Measurements from ENCODE around the gene CNOT9.
"Not testable (repeated sequence)": the region's sequence is repeated elsewhere in the genome, so short reads cannot be mapped to it uniquely, and the experiment has no call there.

CNOT9 gene, protein sequence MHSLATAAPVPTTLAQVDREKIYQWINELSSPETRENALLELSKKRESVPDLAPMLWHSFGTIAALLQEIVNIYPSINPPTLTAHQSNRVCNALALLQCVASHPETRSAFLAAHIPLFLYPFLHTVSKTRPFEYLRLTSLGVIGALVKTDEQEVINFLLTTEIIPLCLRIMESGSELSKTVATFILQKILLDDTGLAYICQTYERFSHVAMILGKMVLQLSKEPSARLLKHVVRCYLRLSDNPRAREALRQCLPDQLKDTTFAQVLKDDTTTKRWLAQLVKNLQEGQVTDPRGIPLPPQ

DNA sequence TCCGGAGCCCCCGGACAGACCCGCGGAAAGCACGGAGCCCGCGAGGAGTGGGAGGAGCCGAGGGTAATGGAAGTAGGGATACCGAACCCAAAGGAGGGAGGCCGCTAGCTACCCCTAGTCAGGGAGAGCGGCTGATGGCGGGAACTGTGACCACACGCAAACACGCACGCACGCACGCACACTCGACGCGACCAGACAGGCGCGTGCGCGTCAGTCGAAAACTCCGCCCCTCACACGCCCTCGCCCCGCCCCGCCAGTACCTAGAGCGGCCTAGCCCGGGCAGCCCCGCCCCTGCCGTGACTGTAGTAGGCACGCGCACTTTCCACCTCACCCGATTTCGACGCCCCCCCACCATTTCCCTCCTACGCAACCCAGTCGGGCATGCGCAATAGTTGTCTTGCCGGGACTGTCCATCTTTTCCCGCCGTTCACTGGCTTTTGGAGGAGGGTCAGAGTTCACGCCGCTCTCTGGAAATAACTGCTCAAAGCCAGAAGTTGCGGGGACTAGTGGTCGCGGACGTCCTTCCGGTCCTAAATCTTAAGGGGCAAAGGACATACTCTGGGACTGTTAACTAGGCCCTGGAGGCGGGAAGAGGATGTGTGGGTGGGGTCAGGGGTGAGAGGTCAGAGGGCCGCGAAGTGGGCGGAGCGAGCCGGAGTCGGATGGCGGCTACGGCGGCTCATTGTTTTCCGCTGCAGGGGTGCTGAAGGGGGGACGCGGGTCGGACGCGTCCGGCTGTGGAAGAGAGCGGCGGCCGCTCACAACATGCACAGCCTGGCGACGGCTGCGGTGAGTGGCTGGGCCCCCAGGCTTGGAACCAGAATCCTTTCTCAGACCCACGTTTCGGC lies at the start of gene CNOT9, which contains the start of gene USP37:
Gene CNOT9 (plus strand): TSS at position 650 of the 848 bp plus-strand sequence. CDS start 116 bp downstream, at position 766.
Gene USP37 (minus strand): TSS at position 162 of the 848 bp plus-strand sequence. CDS start 9,698 bp downstream, outside the sequence.
- TF ChIP-seq, protein P1, sequence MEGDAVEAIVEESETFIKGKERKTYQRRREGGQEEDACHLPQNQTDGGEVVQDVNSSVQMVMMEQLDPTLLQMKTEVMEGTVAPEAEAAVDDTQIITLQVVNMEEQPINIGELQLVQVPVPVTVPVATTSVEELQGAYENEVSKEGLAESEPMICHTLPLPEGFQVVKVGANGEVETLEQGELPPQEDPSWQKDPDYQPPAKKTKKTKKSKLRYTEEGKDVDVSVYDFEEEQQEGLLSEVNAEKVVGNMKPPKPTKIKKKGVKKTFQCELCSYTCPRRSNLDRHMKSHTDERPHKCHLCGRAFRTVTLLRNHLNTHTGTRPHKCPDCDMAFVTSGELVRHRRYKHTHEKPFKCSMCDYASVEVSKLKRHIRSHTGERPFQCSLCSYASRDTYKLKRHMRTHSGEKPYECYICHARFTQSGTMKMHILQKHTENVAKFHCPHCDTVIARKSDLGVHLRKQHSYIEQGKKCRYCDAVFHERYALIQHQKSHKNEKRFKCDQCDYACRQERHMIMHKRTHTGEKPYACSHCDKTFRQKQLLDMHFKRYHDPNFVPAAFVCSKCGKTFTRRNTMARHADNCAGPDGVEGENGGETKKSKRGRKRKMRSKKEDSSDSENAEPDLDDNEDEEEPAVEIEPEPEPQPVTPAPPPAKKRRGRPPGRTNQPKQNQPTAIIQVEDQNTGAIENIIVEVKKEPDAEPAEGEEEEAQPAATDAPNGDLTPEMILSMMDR (IDR thresholded peaks at IDR 0.05; ENCODE audit: low read depth, low read length): no peak
- in situ Hi-C loops (cut with HindIII; ENCODE audit: low sequenced_read_pairs): no loop called here

DNA sequence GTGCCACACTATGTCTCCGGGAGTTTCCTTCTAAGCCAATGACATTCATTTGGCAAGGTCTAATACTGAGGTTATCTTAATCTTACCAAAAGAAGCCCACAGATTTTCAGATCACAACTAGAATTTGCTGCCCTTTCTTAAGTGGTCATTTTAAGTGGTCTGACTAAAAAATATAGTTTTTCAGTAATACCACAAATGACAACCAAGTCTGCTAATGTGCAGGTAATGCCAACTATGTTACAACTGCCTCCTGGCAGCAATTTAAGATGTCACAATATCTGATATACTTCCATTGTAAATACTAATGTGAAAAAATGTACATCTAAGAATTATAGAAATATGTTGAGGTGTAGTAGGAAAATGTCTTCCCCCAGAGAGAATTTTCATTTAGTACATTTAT lies 49.8 kb upstream of the CNOT9 start:
- no peak for DNase-seq (ENCODE audit: low read depth, low spot score)
- H3K4me3 ChIP-seq (ENCODE audit: low read depth, low read length): no peak overlapping the region
- in situ Hi-C loops (cut with HindIII; ENCODE audit: low sequenced_read_pairs): no loop called here
- TF ChIP-seq, protein P1 (IDR thresholded peaks at IDR 0.05; ENCODE audit: low read depth, low read length): no peak

More for the DNA sequence above, at the start of gene CNOT9, which contains the start of gene USP37:
- peak; percentile 99 for DNase-seq (ENCODE audit: low read depth, low spot score)
- H3K4me3 ChIP-seq (ENCODE audit: low read depth, low read length): peak within 1 kb of the TSS; percentile 93

DNA sequence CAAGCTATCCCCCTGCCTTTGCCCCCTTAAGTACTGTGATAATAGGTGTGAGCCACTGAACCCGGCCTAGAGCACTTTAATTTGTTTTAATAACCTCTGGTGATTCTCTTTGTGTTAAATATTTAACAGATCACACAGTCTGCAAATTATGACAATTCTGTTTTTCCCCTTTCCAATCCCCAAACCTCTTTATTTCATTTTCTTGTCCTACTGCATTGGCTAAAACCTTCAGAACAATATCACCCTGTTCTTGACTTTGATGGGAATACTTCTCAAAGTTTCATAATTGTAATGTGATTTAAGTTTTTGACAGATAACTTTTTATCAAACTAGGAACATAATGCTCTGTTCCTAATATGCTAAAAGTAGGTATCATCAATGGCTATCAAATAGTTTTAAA lies 45.0 kb upstream of the CNOT9 start:
- in situ Hi-C loops (cut with HindIII; ENCODE audit: low sequenced_read_pairs): no loop called here
- no peak for DNase-seq (ENCODE audit: low read depth, low spot score)
- TF ChIP-seq, protein P1 (IDR thresholded peaks at IDR 0.05; ENCODE audit: low read depth, low read length): no peak
- no peak overlapping the region for H3K4me3 ChIP-seq (ENCODE audit: low read depth, low read length)

DNA sequence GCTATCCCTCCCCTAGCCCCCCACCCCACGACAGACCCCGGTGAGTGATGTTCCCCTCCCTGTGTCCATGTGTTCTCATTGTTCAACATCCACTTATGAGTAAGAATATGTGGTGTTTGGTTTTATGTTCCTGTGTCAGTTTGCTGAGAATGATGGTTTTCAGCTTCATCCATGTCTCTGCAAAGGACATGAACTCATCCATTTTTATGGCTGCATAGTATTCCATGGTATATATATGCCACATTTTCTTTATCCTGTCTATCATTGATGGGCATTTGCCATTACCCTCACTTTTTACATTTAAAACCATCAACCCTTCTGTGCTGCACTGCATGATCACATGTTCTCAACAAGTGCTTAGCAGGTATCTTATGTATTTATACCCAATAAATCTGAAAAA lies 40.2 kb upstream of the CNOT9 start:
- DNase-seq (ENCODE audit: low read depth, low spot score): not testable (repeated sequence)

DNA sequence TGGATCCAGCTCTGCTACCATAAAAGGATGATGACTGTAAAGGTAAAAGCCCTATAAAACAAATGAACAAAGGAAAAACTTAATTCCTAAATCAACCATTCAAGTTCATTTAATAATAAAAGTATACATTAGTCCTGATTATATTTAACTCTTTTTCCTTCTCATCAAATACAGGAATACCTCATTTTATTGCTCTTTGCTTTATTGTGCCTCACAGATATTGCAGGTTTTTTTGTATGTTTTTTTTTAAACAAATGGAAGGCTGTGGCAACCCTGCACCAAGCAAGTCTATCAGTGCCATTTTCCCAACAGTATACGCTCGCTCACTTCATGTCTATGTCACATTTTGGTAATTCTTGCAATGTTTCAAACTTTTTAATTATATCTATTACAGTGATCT lies 38.6 kb upstream of the CNOT9 start:
- in situ Hi-C loops (cut with HindIII; ENCODE audit: low sequenced_read_pairs): no loop called here
- TF ChIP-seq, protein P1 (IDR thresholded peaks at IDR 0.05; ENCODE audit: low read depth, low read length): no peak
- no peak for DNase-seq (ENCODE audit: low read depth, low spot score)
- no peak overlapping the region for H3K4me3 ChIP-seq (ENCODE audit: low read depth, low read length)

More for the DNA sequence above, 40.2 kb upstream of the CNOT9 start:
- H3K4me3 ChIP-seq (ENCODE audit: low read depth, low read length); in situ Hi-C loops (cut with HindIII; ENCODE audit: low sequenced_read_pairs): not testable (repeated sequence)

DNA sequence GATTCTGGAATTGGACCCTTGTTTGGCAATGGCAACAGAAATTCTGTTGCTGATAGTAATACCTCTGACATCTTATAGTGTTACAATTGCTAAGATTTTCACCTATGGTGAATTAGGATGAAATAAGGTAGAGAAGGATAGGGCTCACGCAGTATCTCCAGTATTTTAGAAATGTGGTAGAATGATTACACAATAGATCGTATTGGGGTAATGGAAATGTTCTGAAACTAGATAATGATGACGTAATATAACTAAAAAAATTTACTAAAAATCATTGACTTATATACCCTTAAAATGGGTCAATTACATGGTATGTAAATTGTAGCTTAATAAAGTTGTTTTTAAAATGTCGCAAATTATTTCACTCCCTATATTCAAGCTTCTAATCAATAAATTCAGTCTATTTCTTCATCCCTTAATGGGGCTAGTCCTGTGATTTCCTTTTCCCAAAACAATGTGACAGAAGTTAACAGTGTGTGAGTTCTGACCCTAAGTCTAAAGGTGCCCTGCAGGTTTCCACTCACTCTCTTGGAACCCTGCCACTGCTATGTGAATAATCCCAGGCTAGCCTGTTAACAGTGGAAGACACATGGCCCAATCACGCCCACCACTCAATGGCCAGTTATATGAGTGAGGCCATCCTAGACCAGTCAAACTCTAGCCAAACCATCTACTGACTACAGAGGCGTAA lies 31.7 kb upstream of the CNOT9 start:
- TF ChIP-seq, protein P1 (IDR thresholded peaks at IDR 0.05; ENCODE audit: low read depth, low read length): no peak
- DNase-seq (ENCODE audit: low read depth, low spot score): no peak
- H3K4me3 ChIP-seq (ENCODE audit: low read depth, low read length): no peak overlapping the region
- in situ Hi-C loops (cut with HindIII; ENCODE audit: low sequenced_read_pairs): no loop called here
